Urothelium cell line (cell line): ENCODE data around the gene HIKESHI.
A peak's percentile ranks its signal among the peaks of the same experiment; 100 is the strongest.
"Not testable (repeated sequence)": the region's sequence is repeated elsewhere in the genome, so short reads cannot be mapped to it uniquely, and the experiment has no call there.

Experiments used
- DNase-seq: peaks from one replicate; pipeline ENCODE4 v3.0.0; 2011; ENCODE audit warnings: low spot score, mixed read lengths
- FAIRE-seq: peaks from 2 replicates; lab custom pipeline; 2011; peaks lifted over from hg19 to GRCh38; lab: Jason Lieb, UNC

HIKESHI gene, protein sequence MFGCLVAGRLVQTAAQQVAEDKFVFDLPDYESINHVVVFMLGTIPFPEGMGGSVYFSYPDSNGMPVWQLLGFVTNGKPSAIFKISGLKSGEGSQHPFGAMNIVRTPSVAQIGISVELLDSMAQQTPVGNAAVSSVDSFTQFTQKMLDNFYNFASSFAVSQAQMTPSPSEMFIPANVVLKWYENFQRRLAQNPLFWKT

DNA sequence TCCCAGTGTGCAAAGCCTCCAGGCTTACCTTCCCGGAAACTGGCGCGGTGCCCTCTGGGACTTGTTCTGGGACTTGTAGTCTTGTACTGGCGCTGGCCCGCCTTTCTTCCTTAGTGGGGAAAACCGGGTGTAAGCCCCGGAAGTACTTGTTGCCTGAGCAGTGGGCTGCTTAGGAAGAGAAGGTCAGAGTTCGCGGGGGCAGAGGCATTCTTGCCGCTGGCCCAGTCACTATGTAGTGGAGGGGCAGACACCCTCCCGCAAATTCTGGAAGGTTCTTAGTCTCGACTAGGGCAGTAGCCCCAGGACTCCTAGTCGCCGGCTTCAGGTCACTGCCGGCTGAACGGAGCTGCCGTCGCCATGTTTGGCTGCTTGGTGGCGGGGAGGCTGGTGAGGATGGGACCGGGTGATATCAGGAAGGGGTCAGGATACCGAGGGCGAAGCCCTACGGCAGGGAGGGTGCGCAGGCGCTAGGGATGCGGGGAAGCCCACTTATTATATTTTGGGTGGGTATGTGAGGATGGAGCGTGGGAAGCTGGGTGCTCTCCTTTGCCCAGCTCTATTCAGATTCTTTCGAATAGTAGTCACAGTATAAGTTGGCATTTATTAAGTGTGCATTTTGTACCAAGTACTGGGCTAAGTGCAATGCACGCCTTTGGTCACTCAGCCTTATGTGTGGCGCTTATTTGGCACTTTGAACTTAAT, at the start of gene HIKESHI:
HIKESHI (plus strand) TSS at position 149 of the 702 bp plus-strand sequence; CDS start at position 358, 209 bp downstream.
- peak; percentile 17 for FAIRE-seq
- peak; percentile 94 for DNase-seq

DNA sequence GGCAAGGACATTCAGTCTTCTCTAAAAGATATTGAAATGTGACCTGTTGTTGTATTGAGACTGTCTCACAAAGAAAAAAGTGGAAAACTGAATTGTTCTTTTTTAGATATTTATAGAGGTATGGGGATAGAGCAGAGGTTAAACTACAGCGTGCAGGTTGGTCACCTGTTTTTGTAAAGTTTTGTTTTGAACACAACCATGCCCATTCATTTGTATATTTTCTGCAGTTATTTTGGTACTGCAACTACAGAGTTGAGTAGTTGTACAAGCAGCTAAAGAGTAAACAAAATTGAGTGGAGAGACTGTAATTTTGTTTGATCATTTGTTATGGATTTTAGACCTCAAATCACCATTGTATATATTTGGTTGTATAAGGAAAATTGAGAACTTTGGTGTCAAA, 46.1 kb upstream of the HIKESHI start:
- no peak for FAIRE-seq
- DNase-seq = no peak

DNA sequence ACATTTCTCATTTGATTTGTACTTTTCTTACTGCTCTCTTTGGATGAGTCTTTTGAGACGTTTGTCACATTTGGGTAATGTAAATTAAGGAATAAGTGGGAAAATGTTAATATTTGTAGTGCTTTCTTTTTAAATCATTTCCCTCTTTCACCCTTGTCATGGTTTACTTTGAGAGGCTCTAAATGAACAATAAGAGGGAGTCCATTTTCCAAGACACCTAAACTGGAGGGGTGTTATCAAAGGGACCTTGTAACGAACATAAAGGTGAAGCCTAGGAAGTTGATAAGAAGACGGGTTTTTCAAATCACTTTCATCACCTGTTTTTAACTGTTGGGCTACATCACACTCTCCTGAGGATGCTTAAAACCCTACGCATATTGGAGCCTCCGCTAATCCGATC, 45.4 kb upstream of the HIKESHI start:
- DNase-seq = no peak
- FAIRE-seq = no peak

DNA sequence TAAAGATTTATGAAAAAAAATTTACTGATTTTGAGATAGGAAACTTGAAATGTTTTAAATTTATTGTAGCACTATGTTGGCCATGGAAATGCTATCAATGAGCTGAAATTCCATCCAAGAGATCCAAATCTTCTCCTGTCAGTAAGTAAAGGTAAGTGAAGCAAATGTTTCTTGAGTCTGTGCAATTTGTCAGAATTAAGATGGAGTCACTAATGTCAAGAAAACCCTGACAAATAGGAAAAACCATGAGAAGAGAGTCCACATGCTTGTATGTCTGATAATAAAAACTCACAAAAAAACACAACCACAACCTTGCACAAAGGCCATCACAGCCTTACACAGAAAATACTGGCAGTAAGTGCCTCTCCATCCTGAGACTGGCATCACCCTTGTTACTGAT, 44.6 kb upstream of the HIKESHI start:
- no peak for DNase-seq
- no peak for FAIRE-seq

DNA sequence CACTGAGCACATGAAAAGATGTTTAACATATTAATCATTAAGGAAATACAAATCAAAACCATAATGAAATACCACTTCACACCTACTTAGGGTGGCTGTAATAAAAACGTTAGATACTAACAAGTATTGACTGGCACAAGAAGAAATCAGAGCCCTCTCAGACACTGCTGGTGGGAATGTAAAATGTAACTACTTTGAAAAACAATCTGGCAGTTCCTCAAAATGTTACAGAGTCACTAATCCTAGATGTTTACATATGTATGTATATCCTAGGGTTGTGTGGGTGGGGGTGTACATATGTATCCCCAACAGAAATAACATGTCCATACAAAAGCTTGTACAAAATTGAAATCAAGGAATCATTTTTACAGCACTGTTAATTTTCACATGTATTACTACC, 42.3 kb upstream of the HIKESHI start:
- FAIRE-seq (no peak), DNase-seq (no peak)

DNA sequence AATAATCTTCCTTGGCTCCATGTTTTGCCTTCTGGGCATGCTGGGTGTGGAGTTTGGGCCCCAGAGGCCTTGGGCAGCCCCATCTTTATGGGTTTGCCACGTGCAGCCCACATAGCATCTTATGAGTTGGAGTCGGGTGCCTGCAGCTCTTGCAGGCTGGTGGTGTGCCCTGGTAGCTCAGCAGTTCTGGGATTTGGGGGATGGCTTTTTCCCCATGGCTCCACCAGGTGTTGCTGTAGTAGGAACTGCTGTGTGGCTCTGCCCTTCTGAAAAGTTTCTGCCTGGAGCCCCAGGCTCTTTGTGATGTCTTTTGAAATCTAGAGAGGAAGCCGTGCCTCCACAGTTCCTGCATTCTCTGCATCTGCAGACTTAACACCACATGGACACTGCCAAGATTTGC, 40.7 kb upstream of the HIKESHI start:
- no peak for DNase-seq
- FAIRE-seq = no peak

DNA sequence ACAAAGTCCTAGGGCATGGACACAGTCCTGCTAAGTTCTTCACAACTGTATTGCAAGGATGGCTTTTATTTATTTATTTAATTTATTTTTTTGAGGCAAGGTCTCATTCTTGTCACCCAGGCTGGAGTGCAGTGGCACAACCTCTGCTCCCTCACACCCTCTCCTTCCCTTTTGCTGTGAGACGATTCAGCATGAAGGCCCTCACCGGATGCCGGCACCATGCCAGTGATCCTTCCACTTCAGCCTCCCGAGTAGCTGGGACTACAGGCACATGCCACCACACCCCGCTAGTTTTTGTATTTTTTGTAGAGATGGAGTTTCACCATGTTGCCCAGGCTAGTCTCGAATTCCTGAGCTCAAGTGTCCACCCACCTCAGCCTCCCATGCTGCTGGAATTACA, 39.7 kb upstream of the HIKESHI start:
- DNase-seq = no peak

GRCh38 chr11:86264649-86265048, 37.4 kb upstream of the HIKESHI start:
- DNase-seq (no peak), FAIRE-seq (no peak)

More for the DNA sequence above, 39.7 kb upstream of the HIKESHI start:
- FAIRE-seq = no peak

DNA sequence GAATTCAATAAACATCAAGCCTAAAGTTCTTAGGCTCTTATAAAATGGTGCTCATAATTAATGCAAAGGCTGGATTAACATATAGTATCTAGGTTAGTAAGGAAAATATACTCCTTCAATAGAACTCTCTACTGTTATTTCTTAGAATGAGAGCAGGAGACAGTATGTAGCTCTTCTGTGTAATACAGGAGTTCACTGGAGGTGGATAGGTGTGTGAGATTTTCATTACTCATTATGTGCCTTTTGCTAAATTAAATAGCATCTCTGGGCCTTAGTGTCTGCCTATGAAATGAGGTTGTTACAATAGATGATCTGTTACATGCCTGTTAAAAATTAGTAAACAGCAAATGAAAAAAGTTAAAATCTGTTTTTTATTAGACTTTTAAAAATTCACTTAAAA, 36.8 kb upstream of the HIKESHI start:
- FAIRE-seq (no peak), DNase-seq (no peak)

- FAIRE-seq = no peak
Observed at GRCh38 chr11:86269645-86270044, 32.4 kb upstream of the HIKESHI start.

GRCh38 chr11:86274503-86274902, 27.5 kb upstream of the HIKESHI start:
- DNase-seq = no peak
- no peak for FAIRE-seq

More at GRCh38 chr11:86269645-86270044, 32.4 kb upstream of the HIKESHI start:
- no peak for DNase-seq

- FAIRE-seq (no peak), DNase-seq (no peak)
Observed at GRCh38 chr11:86274999-86275398, 27.0 kb upstream of the HIKESHI start.

GRCh38 chr11:86275493-86276370, 26.3 kb upstream of the HIKESHI start:
- no peak for FAIRE-seq
- no peak for DNase-seq

DNA sequence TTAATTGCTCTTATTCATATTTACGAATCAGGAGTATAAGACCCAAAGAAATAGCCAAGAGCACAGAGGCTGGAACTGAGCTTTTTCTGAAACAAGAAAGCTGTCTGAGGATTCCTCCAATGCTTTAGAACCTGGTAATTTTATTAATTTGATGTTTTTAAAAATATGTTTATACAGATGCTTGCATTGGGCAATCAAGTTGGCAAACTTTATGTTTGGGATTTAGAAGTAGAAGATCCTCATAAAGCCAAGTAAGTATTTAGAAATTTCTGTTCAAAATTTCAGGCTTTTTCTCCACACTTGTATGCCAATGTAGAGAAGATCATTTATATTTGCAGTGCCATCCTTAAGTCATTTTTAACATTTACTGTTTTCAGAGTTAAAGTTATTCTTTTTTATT, 24.3 kb upstream of the HIKESHI start:
- FAIRE-seq (no peak), DNase-seq (no peak)

DNA sequence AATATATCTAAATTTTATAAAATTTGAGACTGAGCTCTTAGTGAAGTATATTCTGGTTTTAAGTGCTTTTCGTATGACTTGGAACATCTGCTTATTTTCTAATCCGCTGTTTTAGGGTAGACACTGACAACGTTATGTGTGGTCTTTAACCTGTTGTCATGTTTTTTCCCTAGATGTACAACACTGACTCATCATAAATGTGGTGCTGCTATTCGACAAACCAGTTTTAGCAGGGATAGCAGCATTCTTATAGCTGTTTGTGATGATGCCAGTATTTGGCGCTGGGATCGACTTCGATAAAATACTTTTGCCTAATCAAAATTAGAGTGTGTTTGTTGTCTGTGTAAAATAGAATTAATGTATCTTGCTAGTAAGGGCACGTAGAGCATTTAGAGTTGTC, 23.8 kb upstream of the HIKESHI start:
- no peak for DNase-seq
- FAIRE-seq = no peak

GRCh38 chr11:86279747-86280146, 22.3 kb upstream of the HIKESHI start:
- FAIRE-seq = no peak
- DNase-seq = no peak

DNA sequence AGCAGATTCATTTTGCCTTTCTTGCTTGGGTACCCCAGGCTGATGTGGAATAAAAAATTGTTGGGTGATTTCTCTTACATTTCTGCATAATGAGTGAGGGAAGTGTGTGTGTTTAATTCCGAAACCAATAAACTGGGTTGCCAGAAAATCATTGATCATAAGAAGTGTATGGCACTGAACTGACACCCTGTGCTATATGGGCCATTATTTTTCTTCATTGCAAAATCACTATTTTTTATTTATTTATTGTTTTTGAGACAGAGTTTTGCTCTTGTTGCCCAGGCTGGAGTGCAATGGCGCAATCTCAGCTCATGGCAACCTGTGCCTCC, 14.6 kb upstream of the HIKESHI start:
- FAIRE-seq (no peak), DNase-seq (no peak)

- DNase-seq = no peak
- FAIRE-seq = no peak
Observed at GRCh38 chr11:86288776-86289507, 13.1 kb upstream of the HIKESHI start.

DNA sequence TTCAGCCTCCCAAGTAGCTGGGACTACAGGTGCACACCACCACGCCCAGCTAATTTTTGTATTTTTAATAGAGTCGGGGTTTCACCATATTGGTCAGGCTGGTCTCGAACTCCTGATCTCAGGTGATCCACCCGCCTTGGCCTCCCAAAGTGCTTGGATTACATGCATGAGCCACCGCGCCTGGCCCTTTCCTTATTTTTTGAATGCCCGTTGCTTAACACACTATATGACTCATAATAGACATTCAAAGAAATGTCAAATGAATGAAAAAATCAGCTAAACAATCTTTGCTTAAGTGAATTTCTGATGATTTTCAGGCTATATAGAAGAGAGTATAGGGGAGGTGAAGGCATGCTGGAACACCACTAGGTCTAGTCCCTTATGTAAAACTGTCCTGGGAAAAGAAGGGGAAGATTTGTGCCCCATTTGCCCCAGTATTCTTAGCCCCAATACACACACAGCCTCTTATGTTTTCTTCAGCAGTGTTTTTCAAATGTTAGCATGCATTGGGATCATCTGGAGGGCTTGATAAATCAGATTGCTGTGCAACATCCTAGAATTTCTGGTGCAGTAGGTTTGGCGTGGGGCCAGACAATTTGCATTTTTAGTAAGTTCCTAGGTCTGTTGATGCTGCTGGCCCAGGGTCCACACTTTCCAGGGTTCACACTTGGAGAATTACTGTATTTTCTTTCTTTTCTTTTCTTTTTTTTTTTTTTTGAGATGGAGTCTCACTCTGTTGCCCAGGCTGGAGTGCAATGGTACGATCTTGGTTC, 12.3 kb upstream of the HIKESHI start:
- FAIRE-seq = not testable (repeated sequence)

More for the DNA sequence above, 12.3 kb upstream of the HIKESHI start:
- not testable (repeated sequence) for DNase-seq
